ENCODE data around the gene TRMO. TPM values are rescaled to one million over a fixed set of nuclear protein-coding genes. Genes with fewer than 3 reads are reported as not detected.

The TRMO gene
- total RNA-seq, 1 donor from 2014 or later, result 5.1 TPM

- peak; percentile 65 for ATAC-seq
- DNase-seq (ENCODE audit: low spot score), result no peak
These were observed 16.0 kb downstream of the TRMO start for GRCh38 chr9:97906236-97906831.

GRCh38 chr9:97905228-97905627 lies 17.1 kb downstream of the TRMO start:
- ATAC-seq, result no peak
- no peak for DNase-seq (ENCODE audit: low spot score)

DNA sequence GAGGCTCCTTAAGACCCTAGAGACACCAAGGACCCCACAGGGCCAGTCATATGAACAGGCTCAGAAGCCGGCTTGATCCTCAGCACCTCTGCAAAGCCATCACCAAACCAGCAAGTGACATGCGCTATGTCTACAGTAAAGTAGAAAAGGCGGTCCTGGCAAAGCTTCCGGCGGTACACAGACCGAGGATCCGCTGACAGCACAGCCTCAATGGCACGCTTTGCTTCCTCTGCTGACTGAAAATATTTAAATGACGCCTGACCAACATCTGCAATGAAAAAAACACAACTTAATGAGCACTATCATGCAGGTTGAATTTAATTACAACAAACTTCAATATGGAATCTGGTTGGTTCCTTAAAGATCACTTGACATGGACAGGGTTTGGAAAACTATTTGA lies 17.6 kb downstream of the TRMO start:
- ATAC-seq (no peak), DNase-seq (ENCODE audit: low spot score) (no peak)

- no peak for ATAC-seq
- DNase-seq (ENCODE audit: low spot score), result no peak
These were observed 19.1 kb downstream of the TRMO start for GRCh38 chr9:97903177-97903576.

GRCh38 chr9:97900738-97901565 lies 21.3 kb downstream of the TRMO start:
- peak; percentile 87 for ATAC-seq
- DNase-seq (ENCODE audit: low spot score), result no peak

- ATAC-seq, result peak; percentile 66
- DNase-seq (ENCODE audit: low spot score), result no peak
These were observed 22.1 kb downstream of the TRMO start for GRCh38 chr9:97900103-97900737.

DNA sequence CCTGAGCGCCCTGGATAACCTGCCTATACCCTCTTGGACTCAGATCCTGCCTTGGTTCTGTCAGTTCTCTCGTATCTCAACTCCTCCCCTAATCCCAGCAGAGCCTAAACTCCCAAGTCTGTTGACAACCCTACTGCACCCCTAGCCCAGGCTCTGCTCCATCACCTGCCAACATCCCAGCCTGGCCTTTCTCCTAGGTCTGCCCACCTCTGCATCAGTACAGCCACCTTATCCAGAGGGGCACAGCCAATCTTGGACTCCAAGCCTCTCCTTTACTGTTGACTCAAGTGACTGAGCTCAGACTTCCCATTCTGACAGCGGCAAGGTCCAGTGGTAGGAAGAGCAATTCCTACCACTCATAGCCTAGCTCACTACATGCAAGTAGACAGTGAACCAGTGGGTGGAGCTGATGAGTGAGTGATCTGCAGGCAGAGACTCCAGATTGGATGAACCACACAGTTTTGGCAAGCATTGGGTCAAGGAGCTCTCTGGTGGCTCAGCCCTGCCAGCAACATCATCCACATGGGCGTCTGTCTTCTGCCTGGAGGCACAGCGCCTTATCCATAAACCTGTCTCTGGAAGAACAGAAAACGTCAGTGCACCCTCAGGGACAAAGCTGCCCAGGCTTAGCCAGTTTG lies 26.5 kb downstream of the TRMO start:
- ATAC-seq, result peak; percentile 54

DNA sequence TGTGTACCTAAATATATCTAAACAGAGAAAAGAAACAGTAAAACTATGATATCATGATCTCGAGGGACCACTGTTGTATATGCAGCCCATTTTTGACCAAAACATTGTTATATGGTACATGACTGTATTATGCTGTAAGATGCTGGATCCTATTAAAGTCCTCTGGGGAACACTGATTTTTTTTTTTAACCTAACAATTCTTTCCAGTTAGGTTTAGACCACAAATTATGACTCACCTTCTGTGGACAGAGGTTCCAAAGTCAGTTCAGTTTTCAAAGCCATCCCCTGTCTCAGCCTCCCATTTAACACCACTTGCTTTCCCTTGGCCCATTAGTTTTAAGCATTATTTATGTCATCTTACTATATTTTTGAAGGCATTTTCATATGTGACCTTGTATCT lies 27.1 kb downstream of the TRMO start:
- no peak for ATAC-seq
- DNase-seq (ENCODE audit: low spot score), result no peak

More for the DNA sequence above, 26.5 kb downstream of the TRMO start:
- DNase-seq (ENCODE audit: low spot score), result no peak

- no peak for DNase-seq (ENCODE audit: low spot score)
- no peak for ATAC-seq
These were observed 29.9 kb downstream of the TRMO start for GRCh38 chr9:97892421-97892820.

- no peak for ATAC-seq
- no peak for DNase-seq (ENCODE audit: low spot score)
These were observed 30.6 kb downstream of the TRMO start for GRCh38 chr9:97891736-97892135.

DNA sequence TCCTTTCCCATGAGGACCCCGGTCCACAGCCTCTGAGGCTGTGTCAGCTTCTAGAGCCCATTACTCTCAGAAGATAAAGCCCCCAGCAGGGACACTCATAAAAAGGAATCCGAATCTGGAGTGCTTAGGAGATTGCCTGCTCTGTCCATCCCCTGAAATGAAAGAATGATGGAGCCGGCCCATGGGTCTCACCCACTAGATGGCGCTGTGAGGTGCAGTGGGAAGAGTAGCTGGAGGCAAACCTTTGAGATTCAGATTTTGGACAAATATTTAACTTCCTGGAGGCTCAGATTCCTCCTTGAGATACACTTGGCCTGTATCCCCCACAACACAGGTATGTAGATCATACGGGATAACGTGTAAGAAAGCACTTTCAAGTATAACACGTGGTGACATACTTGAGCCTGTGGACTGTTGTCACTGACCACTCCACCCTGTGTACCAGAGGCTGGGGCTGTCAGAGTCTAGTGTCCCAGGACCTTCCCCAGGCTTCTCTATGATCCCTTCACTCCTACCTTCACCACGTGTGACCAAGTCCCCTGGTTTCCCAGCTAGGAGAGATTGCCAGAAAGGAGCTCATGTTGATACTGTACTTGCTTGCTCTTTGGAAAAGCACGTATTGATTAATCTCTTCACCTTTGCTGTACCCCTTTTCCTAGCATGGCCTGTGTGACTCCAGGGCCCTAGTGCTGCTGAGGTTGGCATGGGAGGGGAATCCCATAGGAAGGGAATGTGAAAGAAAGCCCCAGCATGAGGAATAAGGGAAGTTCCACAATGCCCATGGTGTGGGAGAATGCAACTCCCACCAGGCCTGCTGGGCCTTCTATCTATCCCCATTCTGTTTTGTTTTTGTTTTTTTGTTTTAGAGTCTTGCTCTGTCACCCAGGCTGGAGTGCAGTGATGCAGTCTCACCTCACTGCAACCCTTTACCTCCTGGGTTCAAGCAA lies 32.1 kb downstream of the TRMO start:
- peak; percentile 68 for ATAC-seq
- DNase-seq (ENCODE audit: low spot score), result no peak

- DNase-seq (ENCODE audit: low spot score), result no peak
- ATAC-seq, result no peak
These were observed 42.0 kb downstream of the TRMO start for GRCh38 chr9:97880336-97880735.

- DNase-seq (ENCODE audit: low spot score), result no peak
- no peak for ATAC-seq
These were observed 46.2 kb downstream of the TRMO start for GRCh38 chr9:97876061-97876460.

- DNase-seq (ENCODE audit: low spot score) (no peak), ATAC-seq (no peak)
These were observed 47.2 kb downstream of the TRMO start for GRCh38 chr9:97875111-97875510.

GRCh38 chr9:97874624-97875023 lies 47.7 kb downstream of the TRMO start:
- ATAC-seq (no peak), DNase-seq (ENCODE audit: low spot score) (no peak)

DNA sequence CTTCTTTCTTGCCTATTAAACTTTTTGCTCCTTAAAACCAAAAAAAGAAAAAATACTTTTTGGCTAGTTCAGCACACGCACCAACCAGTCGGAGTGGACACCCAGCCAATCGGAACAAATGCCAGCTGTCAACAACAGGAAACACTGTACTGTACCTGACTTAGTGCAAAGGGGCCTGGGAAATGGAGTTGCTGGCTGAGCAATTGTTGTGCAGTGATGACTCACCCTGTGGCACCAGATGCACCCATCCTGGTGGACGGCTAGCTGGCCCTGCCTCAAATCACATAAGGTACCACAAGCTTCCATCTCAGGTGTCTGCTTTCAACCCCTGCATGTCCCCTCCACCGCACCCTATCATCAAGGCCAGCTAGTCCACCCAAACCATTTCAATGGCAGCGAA lies 48.4 kb downstream of the TRMO start:
- DNase-seq (ENCODE audit: low spot score), result no peak
- no peak for ATAC-seq

GRCh38 chr9:97873425-97873824 lies 48.9 kb downstream of the TRMO start:
- DNase-seq (ENCODE audit: low spot score) (no peak), ATAC-seq (no peak)

DNA sequence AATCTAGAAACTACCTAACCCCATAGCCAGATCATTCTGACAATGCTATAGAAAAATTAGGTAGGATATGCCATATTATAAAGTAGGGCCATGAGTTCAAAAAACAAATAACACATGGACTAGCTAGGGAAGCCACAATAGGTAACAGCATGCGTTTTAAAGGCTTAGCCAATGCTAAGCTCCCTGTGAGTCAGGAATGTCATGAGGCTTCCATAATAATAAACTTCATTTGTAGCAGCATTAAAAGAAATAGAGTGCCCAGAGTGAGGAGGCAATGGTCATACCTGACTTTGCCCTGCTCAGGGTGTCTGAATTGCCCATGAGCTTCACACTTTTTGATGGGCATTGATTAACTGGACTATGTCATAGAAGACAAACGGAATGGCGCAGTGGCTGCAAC lies 53.4 kb downstream of the TRMO start:
- ATAC-seq, result no peak
- no peak for DNase-seq (ENCODE audit: low spot score)

DNA sequence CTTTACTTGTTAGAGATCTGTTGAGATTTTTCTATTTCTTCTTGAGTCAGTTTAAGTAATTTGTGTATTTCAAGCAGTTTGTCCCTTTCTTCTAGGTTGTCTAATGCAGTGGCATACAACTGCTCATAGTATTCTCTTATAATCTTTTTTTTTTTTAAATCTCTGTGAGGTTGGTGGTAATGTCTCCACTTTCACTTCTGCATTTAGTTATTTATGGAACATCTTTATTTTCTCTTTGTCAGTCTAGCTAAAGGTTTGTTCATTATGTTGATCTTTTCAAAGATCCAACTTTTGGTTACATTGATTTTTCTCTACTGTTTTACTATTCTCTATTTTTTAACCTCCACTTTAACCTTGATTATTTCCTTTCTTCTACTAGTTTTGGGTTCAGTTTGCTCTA lies 55.5 kb downstream of the TRMO start:
- DNase-seq (ENCODE audit: low spot score) (no peak), ATAC-seq (no peak)

GRCh38 chr9:97866300-97866699 lies 56.0 kb downstream of the TRMO start:
- DNase-seq (ENCODE audit: low spot score) (no peak), ATAC-seq (no peak)

GRCh38 chr9:97864396-97864795 lies 57.9 kb downstream of the TRMO start:
- no peak for ATAC-seq

More at GRCh38 chr9:97864396-97864795, 57.9 kb downstream of the TRMO start:
- DNase-seq (ENCODE audit: low spot score), result no peak
